Gastroesophageal sphincter (tissue), 3 donors: ENCODE data around the gene ABHD10.

ENCODE experiments used
- CTCF ChIP-seq, 4 experiments: fragments of 200-600 bp in 2 of 4; fragments of 450-650 bp in 2 of 4; sonication (generic) in 1 of 4; IDR thresholded peaks; one replicate each; pipeline ENCODE4 v1.5.1; 2017 to 2019; ENCODE audit warnings: antibody characterized with exemption in 4 of 4, mild to moderate bottlenecking in 2 of 4, moderate library complexity in 2 of 4
- EP300 ChIP-seq: sonication (generic); formaldehyde crosslinking; IDR thresholded peaks from one replicate; pipeline ENCODE4 v1.6.1; 2017; ENCODE audit warnings: antibody characterized with exemption, mild to moderate bottlenecking
- POLR2A ChIP-seq, 2 donors: fragments of 450-650 bp; IDR thresholded peaks; one replicate each; pipeline ENCODE4 v1.6.1; 2017; ENCODE audit warnings: antibody characterized with exemption in 2 of 2, mild to moderate bottlenecking in 2 of 2, moderate library complexity in 1 of 2

- TF ChIP-seq EP300 (no peak), CTCF (IDR thresholded peaks at IDR 0.05) (no peak), POLR2A (IDR thresholded peaks at IDR 0.05) (no peak)
These were observed 35.3 kb upstream of the ABHD10 start for GRCh38 chr3:111943533-111943932.
